LNCAP (cell line): Measurements from ENCODE around the gene RFX2.

ENCODE experiments used
- TF ChIP-seq, protein P1 (sequence below): fragments of 450-650 bp; IDR thresholded peaks from 2 replicates; pipeline ENCODE4 v1.5.1; 2017; ENCODE audit warnings: mild to moderate bottlenecking

RFX2 gene

GRCh38 chr19:5983367-5983955 lies 126.8 kb downstream of the RFX2 start:
- TF ChIP-seq, protein P1, sequence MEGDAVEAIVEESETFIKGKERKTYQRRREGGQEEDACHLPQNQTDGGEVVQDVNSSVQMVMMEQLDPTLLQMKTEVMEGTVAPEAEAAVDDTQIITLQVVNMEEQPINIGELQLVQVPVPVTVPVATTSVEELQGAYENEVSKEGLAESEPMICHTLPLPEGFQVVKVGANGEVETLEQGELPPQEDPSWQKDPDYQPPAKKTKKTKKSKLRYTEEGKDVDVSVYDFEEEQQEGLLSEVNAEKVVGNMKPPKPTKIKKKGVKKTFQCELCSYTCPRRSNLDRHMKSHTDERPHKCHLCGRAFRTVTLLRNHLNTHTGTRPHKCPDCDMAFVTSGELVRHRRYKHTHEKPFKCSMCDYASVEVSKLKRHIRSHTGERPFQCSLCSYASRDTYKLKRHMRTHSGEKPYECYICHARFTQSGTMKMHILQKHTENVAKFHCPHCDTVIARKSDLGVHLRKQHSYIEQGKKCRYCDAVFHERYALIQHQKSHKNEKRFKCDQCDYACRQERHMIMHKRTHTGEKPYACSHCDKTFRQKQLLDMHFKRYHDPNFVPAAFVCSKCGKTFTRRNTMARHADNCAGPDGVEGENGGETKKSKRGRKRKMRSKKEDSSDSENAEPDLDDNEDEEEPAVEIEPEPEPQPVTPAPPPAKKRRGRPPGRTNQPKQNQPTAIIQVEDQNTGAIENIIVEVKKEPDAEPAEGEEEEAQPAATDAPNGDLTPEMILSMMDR: no peak

GRCh38 chr19:5978606-5979552 lies 131.4 kb downstream of the RFX2 start:
- TF ChIP-seq, protein P1: no peak

- TF ChIP-seq, protein P1: no peak
These were observed 132.3 kb downstream of the RFX2 start, which contains the start of gene RANBP3 for GRCh38 chr19:5977785-5978605. RANBP3 (minus strand) TSS chr19:5978140; CDS start chr19:5978082, 58 bp downstream.

GRCh38 chr19:5977222-5977784 lies 133.0 kb downstream of the RFX2 start:
- TF ChIP-seq, protein P1: no peak

DNA sequence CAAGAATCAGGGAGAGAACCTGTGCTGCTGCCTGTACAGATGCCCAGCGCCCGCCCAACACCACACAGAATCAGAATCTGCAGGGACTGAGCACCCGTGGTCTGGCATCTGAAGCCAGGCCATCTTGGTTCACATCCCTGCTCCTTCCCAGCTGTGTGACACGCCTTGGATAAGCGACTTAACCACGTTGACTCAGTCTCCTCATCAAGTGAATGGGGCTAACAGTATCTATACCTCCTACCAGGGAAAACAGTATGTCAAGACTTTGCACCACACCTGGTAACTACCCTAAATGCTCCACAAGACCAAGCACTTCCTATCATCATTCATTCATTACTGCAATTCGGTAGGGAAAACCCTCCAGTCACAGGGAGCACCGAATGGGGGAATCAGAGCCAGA lies 133.5 kb downstream of the RFX2 start:
- TF ChIP-seq, protein P1: no peak

- TF ChIP-seq, protein P1: no peak
These were observed 134.9 kb downstream of the RFX2 start for GRCh38 chr19:5975388-5975728.

DNA sequence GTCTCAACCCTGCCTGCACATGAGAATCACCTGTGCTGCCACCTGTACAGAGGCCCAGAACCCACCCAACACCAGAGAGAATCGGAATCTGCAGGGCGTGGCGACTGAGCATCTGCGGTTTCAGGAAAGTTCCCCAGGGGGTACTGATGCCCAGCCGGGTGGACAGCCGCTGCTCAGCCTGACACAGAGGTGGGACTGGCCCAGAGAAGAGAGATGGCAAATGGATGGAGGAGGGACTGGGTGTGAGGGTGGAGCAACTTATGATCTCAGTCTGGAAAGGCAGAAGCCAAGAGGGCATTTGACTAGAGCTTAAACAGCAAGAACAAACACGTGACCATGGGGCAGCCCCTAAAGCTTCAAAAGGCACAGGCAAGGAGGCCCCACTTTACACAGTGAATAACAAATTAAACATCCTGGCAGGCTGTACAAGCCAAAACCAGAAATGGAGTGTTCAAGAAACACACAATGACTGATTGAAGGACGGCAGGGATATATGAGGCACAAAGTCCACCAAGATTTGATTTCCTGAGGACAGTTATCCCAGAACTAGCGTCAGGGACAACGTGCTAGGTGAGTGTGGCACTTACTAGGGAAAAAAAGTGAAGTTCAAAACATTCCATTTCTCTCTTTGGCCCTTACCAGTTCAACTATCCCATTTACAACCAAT lies 135.4 kb downstream of the RFX2 start:
- TF ChIP-seq, protein P1: no peak
